ENCODE measurements around the gene HAVCR1.
"Not testable (repeated sequence)": the region's sequence is repeated elsewhere in the genome, so short reads cannot be mapped to it uniquely, and the experiment has no call there.

HAVCR1 gene

DNA sequence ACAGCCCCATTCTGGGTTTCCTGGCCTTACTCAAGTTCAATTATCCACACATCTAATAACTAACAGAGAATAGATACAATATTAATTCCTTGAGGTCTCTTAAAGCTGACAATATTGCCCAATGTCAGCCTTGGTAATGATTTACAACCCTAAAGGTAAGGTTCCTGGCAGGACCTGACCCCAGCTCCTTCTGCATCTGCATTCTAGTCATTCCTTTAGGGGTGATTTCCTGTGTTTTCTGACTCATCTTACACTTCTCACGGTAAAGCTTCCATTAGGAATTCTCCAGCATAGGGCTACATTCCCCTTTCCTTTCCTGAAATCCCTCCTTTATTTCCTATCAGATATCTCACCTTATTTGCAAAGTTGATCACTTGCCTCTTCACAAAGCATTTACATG, 9.3 kb downstream of the HAVCR1 start:
- peak; percentile 92 for DNase-seq

- DNase-seq = no peak
Measured at GRCh38 chr5:157047898-157048297, 11.0 kb downstream of the HAVCR1 start.

GRCh38 chr5:157047016-157047415, 11.9 kb downstream of the HAVCR1 start:
- DNase-seq = not testable (repeated sequence)

DNA sequence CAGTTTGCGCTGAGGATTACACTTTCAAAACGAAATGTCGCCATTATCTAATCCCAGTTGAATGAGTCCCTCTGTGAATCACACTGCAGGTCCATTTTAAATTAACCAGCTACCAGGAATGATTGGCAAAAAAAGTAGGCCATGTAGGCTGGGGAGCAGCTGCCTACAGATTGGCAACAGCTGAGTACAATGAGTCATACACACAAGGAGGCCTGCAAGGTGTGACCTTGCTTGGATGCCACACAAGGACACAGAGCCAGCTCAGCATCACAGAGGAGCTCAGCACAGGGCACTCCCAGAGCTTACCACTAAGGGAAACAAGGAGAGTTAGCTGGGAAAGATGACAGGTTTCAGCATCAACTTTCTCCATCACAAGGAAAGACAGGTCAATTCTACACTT, 12.9 kb downstream of the HAVCR1 start:
- DNase-seq = peak; percentile 95

DNA sequence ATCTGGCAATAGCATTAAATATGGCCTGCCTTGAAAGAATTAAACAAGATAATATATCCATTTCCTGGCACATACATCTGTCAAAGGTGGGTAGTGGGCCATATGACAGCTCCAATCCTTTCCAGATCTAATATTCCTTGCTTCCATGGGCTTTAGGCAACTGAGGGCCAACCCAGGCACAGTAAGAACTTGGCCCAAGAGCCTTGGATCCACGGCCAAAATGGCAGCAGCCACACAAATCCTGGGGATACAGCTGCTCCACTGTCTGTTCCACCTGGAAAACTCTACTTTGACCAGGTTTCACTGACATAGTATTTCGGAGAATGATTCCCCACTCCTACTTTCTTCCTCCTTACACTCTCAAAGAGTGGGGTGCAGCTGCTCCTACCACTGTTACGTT, 13.3 kb downstream of the HAVCR1 start:
- no peak for DNase-seq

DNA sequence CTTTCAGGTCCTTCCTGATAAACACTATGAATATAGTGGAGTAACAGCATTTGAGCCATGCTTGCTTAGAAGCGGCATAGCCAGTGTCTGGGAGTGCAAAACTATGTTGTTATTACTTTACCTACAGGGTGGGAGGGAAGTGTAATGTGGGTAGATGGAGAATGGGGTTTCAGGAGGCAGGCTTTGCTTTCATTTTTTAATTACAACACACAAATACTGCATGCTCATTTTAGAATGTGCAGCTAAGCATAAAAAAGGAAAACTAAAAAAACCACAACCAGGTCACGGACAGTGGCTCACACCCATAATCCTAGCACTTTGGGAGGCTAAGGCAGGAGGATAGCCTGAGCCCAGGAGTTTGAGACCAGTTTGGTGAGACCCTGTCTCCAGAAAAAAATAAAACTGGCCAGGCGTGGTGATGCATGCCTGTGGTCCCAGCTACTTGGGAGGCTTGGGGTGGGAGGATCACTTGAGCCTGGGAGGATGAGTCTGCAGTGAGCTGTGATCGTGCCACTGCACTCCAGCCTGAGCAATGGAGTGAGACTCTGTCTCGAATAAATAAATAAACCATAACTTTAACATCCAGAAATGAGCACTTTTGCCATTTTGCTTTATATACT, 20.2 kb downstream of the HAVCR1 start:
- DNase-seq = peak; percentile 91

GRCh38 chr5:157034106-157035072, 24.5 kb downstream of the HAVCR1 start:
- DNase-seq = peak; percentile 88

DNA sequence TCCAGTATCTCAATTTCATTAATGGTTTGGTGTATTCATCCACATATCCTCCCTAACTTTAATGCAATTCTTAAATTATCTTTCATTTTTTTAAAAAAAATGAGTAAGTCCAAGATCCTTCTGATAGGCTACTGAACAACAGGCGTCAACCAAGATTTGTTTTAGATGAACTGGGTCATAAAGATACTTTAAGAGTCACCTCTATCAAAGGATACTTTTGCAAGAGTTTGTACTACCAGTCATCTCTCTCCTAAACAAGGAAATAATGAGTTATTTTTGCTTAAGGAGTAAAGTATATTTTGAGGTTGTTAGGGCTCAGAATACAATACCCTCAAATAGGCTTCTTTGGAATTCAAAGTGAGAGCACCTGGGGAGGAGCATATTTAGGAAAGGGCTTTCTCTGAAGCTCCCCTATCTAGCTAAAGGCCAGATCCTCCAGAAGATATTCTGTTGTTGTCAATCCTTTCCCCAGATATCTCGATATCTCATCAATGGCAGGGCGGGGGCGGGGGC, 25.8 kb downstream of the HAVCR1 start:
- DNase-seq = no peak

DNA sequence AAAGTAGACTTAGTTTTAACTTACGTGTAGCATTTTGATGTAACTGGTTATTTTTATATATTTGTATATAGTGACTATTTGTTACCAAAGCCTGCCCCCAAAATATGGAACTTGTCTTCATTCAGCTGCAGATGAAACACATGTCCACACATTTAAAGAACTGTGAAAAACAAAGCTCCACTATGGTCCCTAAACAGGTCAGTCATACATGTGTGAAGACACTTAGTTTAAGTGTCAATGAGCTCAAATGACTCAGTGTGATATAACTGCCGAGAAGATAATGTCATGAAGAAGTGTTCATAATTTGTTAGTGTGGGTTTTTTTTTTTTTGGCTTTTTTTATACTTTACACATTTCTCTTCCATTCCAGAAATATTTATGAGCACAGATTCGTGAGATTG, 28.2 kb downstream of the HAVCR1 start:
- DNase-seq = no peak

- DNase-seq = no peak
Measured at GRCh38 chr5:157029457-157029856, 29.5 kb downstream of the HAVCR1 start.

GRCh38 chr5:157027663-157028062, 31.3 kb downstream of the HAVCR1 start:
- DNase-seq = not testable (repeated sequence)

- DNase-seq = peak; percentile 4
Measured at GRCh38 chr5:157026789-157027424, 32.0 kb downstream of the HAVCR1 start.

DNA sequence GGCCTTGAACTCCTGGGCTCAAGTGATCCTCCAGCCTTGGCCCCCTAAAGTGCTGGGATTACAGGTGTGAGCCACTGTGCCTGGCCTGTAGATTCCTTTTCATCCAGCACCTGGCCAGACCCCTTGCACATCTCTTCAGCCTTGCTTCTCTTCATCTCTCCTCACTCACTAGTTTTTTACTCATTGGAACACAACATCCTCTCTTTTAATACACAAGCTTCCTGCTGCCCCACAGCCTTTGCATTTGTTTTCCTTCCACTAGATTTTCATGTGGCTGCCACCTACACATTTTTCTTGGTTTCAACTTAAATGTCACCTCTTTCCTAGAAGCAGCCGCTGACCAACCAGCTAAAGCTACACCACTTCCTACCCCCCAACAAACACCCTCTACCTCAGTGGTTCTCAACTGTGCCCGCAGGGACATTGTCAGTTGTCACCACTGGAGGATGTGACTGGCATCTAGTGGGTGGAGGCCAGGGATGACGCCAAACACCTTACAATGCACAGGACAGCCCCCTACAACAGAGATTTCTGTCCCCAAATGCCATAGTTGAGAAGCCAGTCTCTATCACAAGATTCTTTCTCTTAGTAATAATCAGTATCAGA, 33.7 kb downstream of the HAVCR1 start:
- no peak for DNase-seq

DNA sequence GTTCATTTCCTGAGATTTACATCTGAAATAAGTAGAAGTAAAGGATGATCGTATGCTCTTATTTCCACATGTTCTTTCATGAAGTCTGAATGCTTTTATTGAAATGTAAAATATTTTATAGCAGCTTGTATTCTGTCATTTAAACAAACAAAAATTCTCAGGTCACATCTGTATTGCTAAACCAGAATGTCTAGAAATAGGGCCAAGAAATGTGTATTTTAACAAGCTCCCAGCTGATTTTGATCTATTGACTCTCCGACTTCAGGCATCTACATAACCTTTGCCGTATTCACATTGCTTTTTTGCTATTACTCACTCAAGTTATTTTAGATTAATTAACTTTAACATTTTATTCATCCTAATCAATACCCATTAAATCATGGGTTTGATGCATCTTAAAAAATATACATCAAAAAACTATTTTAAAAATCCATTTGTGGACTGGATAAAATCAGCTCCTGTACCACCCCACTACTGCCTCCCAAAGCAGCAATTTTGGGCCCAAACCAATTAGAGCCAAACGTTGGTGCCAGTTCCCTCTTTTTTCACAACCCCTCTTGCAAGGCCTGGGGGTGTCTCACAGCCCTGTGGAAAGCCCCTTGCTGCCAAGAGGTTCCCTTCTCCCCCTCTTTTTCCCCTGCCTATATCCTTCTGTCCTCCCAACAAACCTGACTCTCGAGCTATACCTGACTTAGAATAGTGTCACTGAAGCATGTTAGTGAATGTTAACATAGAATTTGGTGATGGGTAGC, 34.5 kb downstream of the HAVCR1 start:
- DNase-seq = no peak

- no peak for DNase-seq
Measured at GRCh38 chr5:157022024-157022423, 36.9 kb downstream of the HAVCR1 start.

DNA sequence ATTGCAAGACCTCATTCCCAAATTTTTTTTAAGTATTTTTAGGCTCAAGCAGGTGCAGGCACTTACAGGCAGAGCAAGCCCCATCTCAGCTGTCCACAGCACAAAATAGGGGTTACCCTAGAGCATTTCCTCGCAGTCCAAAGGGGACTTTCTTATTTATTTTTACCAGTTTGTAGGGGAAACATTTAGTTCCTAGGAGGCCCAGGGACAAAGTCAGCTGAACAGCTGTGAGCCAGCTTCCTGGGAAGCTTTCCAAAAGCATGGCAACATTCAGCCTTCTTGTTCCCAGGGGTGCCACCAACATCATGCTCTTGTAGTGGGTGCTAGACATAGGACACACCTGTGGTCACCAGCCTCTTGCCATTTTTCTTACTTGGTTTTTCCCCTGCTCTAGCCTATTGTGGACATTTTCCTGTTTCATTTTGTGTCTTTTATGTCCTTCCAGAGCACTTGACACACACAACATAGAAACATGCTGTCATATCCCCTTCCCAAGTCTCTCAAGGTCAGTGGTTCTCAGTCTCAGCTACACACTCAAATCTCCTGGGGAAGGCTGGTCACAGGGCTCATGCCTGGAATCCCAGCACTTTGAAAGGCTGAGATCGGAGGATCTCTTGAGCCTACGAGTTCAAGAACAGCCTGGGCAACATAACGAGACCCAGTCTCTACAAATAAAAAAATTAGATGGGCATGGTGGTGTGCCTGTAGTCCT, 38.2 kb downstream of the HAVCR1 start:
- no peak for DNase-seq

GRCh38 chr5:157020002-157020401, 38.9 kb downstream of the HAVCR1 start:
- DNase-seq = no peak

GRCh38 chr5:157014143-157014542, 44.8 kb downstream of the HAVCR1 start:
- not testable (repeated sequence) for DNase-seq

GRCh38 chr5:157006262-157006661, 52.7 kb downstream of the HAVCR1 start:
- no peak for DNase-seq

DNA sequence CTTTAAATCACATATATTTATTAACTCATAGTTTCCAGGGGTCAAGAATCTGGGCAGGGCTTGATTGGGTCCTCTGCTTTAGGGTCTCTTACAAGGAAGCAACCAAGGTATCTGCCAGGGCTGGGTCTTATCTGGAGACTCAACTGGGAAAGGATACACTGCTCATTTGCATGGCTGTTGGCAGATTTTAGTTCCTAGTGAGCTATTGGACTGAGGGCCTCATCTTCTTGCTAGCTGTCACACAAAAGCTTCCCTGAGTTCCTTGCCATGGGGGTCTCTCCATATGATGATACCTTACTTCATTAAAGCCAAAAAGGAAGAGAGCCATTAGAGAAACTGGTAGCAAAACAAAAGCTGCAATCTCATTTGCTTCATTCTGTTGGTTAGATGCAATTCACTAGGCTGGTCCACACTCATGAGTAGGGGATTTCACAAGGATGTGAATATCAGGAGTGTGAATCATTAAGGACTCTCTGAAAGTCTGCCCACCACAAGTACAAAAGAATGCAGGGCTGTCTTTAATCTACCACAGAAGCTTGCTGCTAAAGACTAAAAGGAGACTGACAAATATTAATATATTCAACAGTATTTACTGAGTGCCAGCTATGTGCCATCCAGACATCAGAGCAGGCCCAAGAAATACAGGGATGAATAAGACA, 53.9 kb downstream of the HAVCR1 start:
- peak; percentile 83 for DNase-seq

DNA sequence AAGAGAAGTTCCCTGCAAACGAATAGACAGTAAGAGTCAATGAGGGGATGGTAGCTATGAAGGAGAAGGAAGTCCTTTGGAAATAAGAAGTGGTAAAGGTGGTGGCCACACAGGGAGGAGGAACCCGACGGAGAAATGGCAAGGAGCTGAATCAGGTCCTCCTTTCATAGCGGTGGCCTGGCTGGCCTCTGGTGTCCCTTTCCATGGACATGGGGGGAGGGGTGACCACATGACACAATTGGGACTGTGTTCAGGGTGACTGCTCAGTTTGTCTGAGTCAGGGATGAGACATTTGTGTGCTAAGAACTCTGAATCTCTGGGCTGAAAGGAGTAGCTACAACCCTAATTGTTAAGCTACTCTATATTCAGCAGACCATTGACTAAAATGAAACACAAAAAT, 67.2 kb downstream of the HAVCR1 start:
- no peak for DNase-seq

Data from kidney glomerular epithelial cell (primary cell).